HepG2 (cell line): ENCODE results near the gene ABAT. TPM values are rescaled to one million over a fixed set of nuclear protein-coding genes. Genes with fewer than 3 reads are reported as not detected.

ENCODE experiments used
- AGO1 ChIP-seq: fragments of 200-400 bp; formaldehyde crosslinking; IDR thresholded peaks from 2 replicates; pipeline ENCODE4 v1.6.1; 2017; ENCODE audit warnings: mild to moderate bottlenecking, low read depth, low read length, moderate library complexity; ENCODE audit not compliant: poor library complexity, severe bottlenecking
- ATF1 ChIP-seq: IDR thresholded peaks from 2 replicates; pipeline ENCODE4 v1.6.1; 2016; ENCODE audit warnings: mild to moderate bottlenecking, control low read depth
- BORCS8-MEF2B ChIP-seq: sonication (generic); formaldehyde crosslinking; IDR thresholded peaks from 2 replicates; pipeline ENCODE4 v1.8.0; 2022; ENCODE audit warnings: mild to moderate bottlenecking, missing genetic modification reagents
- HOXA5 ChIP-seq: sonication (generic); formaldehyde crosslinking; IDR thresholded peaks from 2 replicates; pipeline ENCODE4 v1.4.0; 2020; ENCODE audit warnings: missing genetic modification reagents
- IKZF4 ChIP-seq: sonication (generic); formaldehyde crosslinking; IDR thresholded peaks from 2 replicates; pipeline ENCODE4 v1.5.1; 2020; ENCODE audit warnings: borderline replicate concordance, mild to moderate bottlenecking, low read depth, missing genetic modification reagents; ENCODE audit errors: not compliant biosample characterization
- KDM6A ChIP-seq: IDR thresholded peaks from 2 replicates; pipeline ENCODE4 v1.6.1; 2016; ENCODE audit warnings: low read depth
- KLF13 ChIP-seq: sonication (generic); formaldehyde crosslinking; IDR thresholded peaks from 2 replicates; pipeline ENCODE4 v1.4.0; 2020; ENCODE audit warnings: mild to moderate bottlenecking, missing genetic modification reagents
- NFATC3 ChIP-seq: sonication (generic); formaldehyde crosslinking; IDR thresholded peaks from 2 replicates; pipeline ENCODE4 v1.5.1; 2020; ENCODE audit warnings: mild to moderate bottlenecking, missing genetic modification reagents
- POLR2G ChIP-seq: fragments of 200-400 bp; formaldehyde crosslinking; IDR thresholded peaks from 2 replicates; pipeline ENCODE4 v1.6.1; 2018; ENCODE audit warnings: mild to moderate bottlenecking, low read depth, low read length, moderate library complexity
- SKI ChIP-seq: fragments of 450-650 bp; IDR thresholded peaks from one replicate; pipeline ENCODE4 v1.6.1; 2018; ENCODE audit warnings: mild to moderate bottlenecking; ENCODE audit not compliant: partially characterized antibody
- SP4 ChIP-seq: sonication (generic); formaldehyde crosslinking; IDR thresholded peaks from 2 replicates; pipeline ENCODE4 v1.8.1; 2023; ENCODE audit warnings: mild to moderate bottlenecking, missing genetic modification reagents
- YEATS4 ChIP-seq: sonication (generic); formaldehyde crosslinking; IDR thresholded peaks from 2 replicates; pipeline ENCODE4 v1.4.0; 2020; ENCODE audit warnings: missing genetic modification reagents, borderline replicate concordance
- ZNF563 ChIP-seq: sonication (generic); formaldehyde crosslinking; IDR thresholded peaks from 2 replicates; pipeline ENCODE4 v1.8.0; 2022; ENCODE audit warnings: mild to moderate bottlenecking, moderate library complexity, missing genetic modification reagents
- ZNF747 ChIP-seq: sonication (generic); formaldehyde crosslinking; IDR thresholded peaks from 2 replicates; pipeline ENCODE4 v1.8.1; 2023; ENCODE audit warnings: missing genetic modification reagents, mild to moderate bottlenecking, borderline replicate concordance
- ZSCAN21 ChIP-seq: sonication (generic); formaldehyde crosslinking; IDR thresholded peaks from 2 replicates; pipeline ENCODE4 v1.8.0; 2022; ENCODE audit warnings: mild to moderate bottlenecking, missing genetic modification reagents, moderate library complexity, borderline replicate concordance
- polyA plus RNA-seq, 8 experiments: library from polyadenylated mRNA; depleted of rRNA in 3 of 8; stranded (reverse) in 7 of 8; unstranded in 1 of 8; fragments of >200 nt; fragmentation: Illumina TruSeq in 4 of 8; extraction: Trizol in 4 of 8; gene quantifications; 2 replicates each; pipeline versions ENCODE4 v1.2.1 to v1.2.3, GENCODE V29; 2011 to 2016; ENCODE audit warnings: low read depth in 4 of 8, missing spikeins in 1 of 8, mixed read lengths in 1 of 8; ENCODE audit not compliant: insufficient read depth in 1 of 8
- total RNA-seq, 5 experiments: library from RNA; depleted of rRNA; stranded (reverse); fragments of >200 nt; fragmentation: Illumina TruSeq; extraction: Trizol; gene quantifications; 2 replicates each; pipeline ENCODE4 v1.2.3, GENCODE V29; 2016; ENCODE audit warnings: low read depth in 1 of 5
- TF ChIP-seq, protein P1 (sequence below), 2 experiments: sonication (generic) in 1 of 2; formaldehyde crosslinking in 1 of 2; IDR thresholded peaks; 2 replicates each; pipeline versions ENCODE4 v1.4.0 to v1.6.1; 2018 to 2020; ENCODE audit warnings: missing genetic modification reagents in 2 of 2, borderline replicate concordance in 1 of 2, low read depth in 1 of 2, mild to moderate bottlenecking in 1 of 2, missing biosample characterization in 1 of 2
- TF ChIP-seq, protein P2 (sequence below): sonication (generic); formaldehyde crosslinking; IDR thresholded peaks from 2 replicates; pipeline ENCODE4 v1.9.0; 2021; ENCODE audit warnings: missing genetic modification reagents, borderline replicate concordance
- TF ChIP-seq, protein P3 (sequence below): sonication (generic); formaldehyde crosslinking; IDR thresholded peaks from 2 replicates; pipeline ENCODE4 v1.9.0; 2021; ENCODE audit warnings: mild to moderate bottlenecking, missing genetic modification reagents

ABAT gene
- total and polyA plus RNA-seq, 2 of the 13 experiments (the other 11 are each of a cell fraction or from before 2014, with no cell fraction given) = 47.6 to 97.3 TPM

DNA sequence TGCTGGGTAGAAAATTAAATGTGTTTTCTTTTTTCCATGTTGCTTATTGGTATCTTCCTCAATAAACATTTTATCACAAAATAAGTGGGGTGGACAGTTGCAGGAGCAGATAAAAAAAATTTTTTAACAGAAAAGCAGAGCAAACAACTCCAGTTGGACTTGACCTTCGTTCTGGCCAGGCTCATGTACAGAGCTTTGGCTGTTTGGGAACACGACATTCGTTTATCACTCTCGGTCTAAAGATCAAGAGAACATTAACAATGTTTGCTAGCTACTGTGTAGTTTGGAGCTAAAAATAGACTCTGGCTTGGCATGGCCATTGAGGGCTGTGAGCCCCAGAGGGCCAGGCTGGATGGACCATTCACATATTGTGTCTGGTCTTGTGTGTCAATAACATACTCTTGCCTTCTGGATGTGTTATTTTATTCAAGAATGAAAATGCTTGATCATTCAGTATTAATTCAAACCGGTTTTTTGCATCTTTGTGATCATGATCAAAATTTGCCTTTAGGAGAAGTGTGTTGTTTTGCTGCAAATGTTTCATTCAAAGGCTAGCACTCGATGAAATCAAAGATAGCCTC, 66.4 kb downstream of the ABAT start (continued):
- TF ChIP-seq, protein P1, sequence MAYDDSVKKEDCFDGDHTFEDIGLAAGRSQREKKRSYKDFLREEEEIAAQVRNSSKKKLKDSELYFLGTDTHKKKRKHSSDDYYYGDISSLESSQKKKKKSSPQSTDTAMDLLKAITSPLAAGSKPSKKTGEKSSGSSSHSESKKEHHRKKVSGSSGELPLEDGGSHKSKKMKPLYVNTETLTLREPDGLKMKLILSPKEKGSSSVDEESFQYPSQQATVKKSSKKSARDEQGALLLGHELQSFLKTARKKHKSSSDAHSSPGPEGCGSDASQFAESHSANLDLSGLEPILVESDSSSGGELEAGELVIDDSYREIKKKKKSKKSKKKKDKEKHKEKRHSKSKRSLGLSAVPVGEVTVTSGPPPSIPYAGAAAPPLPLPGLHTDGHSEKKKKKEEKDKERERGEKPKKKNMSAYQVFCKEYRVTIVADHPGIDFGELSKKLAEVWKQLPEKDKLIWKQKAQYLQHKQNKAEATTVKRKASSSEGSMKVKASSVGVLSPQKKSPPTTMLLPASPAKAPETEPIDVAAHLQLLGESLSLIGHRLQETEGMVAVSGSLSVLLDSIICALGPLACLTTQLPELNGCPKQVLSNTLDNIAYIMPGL (CRISPR knock-in tag; IDR thresholded peaks at IDR 0.05; ENCODE audit: borderline replicate concordance in 1 of 2, low read depth in 1 of 2) = peak; percentile 49 to 50; a peak in 1 of 4 replicates
- TF ChIP-seq SKI = peak; percentile 99
- TF ChIP-seq, protein P2, sequence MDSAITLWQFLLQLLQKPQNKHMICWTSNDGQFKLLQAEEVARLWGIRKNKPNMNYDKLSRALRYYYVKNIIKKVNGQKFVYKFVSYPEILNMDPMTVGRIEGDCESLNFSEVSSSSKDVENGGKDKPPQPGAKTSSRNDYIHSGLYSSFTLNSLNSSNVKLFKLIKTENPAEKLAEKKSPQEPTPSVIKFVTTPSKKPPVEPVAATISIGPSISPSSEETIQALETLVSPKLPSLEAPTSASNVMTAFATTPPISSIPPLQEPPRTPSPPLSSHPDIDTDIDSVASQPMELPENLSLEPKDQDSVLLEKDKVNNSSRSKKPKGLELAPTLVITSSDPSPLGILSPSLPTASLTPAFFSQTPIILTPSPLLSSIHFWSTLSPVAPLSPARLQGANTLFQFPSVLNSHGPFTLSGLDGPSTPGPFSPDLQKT (CRISPR knock-in tag) = no peak
- no peak for TF ChIP-seq POLR2G
- TF ChIP-seq ATF1 (CRISPR knock-in tag) = no peak
- no peak for TF ChIP-seq NFATC3 (CRISPR knock-in tag)
- TF ChIP-seq ZSCAN21 (CRISPR knock-in tag) = no peak
- no peak for TF ChIP-seq AGO1
- peak; percentile 95 for TF ChIP-seq KDM6A (CRISPR knock-in tag)
- no peak for TF ChIP-seq IKZF4 (CRISPR knock-in tag)
- TF ChIP-seq KLF13 (CRISPR knock-in tag) = no peak
- TF ChIP-seq ZNF563 (CRISPR knock-in tag) = no peak
- TF ChIP-seq SP4 (CRISPR knock-in tag) = no peak
- TF ChIP-seq, protein P3, sequence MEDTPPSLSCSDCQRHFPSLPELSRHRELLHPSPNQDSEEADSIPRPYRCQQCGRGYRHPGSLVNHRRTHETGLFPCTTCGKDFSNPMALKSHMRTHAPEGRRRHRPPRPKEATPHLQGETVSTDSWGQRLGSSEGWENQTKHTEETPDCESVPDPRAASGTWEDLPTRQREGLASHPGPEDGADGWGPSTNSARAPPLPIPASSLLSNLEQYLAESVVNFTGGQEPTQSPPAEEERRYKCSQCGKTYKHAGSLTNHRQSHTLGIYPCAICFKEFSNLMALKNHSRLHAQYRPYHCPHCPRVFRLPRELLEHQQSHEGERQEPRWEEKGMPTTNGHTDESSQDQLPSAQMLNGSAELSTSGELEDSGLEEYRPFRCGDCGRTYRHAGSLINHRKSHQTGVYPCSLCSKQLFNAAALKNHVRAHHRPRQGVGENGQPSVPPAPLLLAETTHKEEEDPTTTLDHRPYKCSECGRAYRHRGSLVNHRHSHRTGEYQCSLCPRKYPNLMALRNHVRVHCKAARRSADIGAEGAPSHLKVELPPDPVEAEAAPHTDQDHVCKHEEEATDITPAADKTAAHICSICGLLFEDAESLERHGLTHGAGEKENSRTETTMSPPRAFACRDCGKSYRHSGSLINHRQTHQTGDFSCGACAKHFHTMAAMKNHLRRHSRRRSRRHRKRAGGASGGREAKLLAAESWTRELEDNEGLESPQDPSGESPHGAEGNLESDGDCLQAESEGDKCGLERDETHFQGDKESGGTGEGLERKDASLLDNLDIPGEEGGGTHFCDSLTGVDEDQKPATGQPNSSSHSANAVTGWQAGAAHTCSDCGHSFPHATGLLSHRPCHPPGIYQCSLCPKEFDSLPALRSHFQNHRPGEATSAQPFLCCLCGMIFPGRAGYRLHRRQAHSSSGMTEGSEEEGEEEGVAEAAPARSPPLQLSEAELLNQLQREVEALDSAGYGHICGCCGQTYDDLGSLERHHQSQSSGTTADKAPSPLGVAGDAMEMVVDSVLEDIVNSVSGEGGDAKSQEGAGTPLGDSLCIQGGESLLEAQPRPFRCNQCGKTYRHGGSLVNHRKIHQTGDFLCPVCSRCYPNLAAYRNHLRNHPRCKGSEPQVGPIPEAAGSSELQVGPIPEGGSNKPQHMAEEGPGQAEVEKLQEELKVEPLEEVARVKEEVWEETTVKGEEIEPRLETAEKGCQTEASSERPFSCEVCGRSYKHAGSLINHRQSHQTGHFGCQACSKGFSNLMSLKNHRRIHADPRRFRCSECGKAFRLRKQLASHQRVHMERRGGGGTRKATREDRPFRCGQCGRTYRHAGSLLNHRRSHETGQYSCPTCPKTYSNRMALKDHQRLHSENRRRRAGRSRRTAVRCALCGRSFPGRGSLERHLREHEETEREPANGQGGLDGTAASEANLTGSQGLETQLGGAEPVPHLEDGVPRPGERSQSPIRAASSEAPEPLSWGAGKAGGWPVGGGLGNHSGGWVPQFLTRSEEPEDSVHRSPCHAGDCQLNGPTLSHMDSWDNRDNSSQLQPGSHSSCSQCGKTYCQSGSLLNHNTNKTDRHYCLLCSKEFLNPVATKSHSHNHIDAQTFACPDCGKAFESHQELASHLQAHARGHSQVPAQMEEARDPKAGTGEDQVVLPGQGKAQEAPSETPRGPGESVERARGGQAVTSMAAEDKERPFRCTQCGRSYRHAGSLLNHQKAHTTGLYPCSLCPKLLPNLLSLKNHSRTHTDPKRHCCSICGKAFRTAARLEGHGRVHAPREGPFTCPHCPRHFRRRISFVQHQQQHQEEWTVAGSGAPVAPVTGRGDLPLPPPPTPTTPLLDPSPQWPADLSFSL (CRISPR knock-in tag) = no peak
- 0 out of 2 replicates have a peak, but pooled peaks have one; percentile 43 for TF ChIP-seq YEATS4 (CRISPR knock-in tag)
- peak; percentile 67; the same call in 1 of the 2 replicates for TF ChIP-seq ZNF747 (CRISPR knock-in tag)
- TF ChIP-seq BORCS8-MEF2B = peak; percentile 69; the same call in 1 of the 2 replicates
- no peak; the same call in 1 of the 2 replicates for TF ChIP-seq HOXA5 (CRISPR knock-in tag)
